SJCRH30 (cell line): ENCODE data around the gene SERPINA9. TPM values are rescaled to one million over a fixed set of nuclear protein-coding genes. Genes with fewer than 3 reads are reported as not detected.
"Not testable (repeated sequence)": the region's sequence is repeated elsewhere in the genome, so short reads cannot be mapped to it uniquely, and the experiment has no call there.

Source experiments
- DNase-seq, 2 experiments: peaks; one replicate each; pipeline ENCODE4 v3.0.0-alpha.2; 2015 to 2020
- H3K27ac ChIP-seq: fragments of 250-450 bp; sonication (Bioruptor Pico); 2 replicates; pipeline ENCODE4 v1.5.1; 2020; ENCODE audit warnings: mild to moderate bottlenecking, moderate library complexity
- H3K27me3 ChIP-seq: fragments of 250-450 bp; sonication (Bioruptor Pico); 2 replicates; pipeline ENCODE4 v1.5.1; 2020; ENCODE audit warnings: mild to moderate bottlenecking, moderate library complexity
- H3K36me3 ChIP-seq: fragments of 250-450 bp; sonication (Bioruptor Pico); 2 replicates; pipeline ENCODE4 v1.5.1; 2020; ENCODE audit warnings: mild to moderate bottlenecking, moderate library complexity
- H3K4me1 ChIP-seq: fragments of 250-450 bp; sonication (Bioruptor Pico); 2 replicates; pipeline ENCODE4 v1.5.1; 2020; ENCODE audit warnings: mild to moderate bottlenecking, moderate library complexity
- H3K4me3 ChIP-seq: fragments of 250-450 bp; sonication (Bioruptor Pico); 2 replicates; pipeline ENCODE4 v1.5.1; 2020; ENCODE audit warnings: mild to moderate bottlenecking, moderate library complexity
- H3K9me3 ChIP-seq: fragments of 250-450 bp; sonication (Bioruptor Pico); replicated peaks from 2 replicates; pipeline ENCODE4 v1.5.1; 2020; ENCODE audit warnings: mild to moderate bottlenecking, moderate library complexity
- total RNA-seq: library from RNA; depleted of rRNA; stranded (reverse); fragments of >200 nt; shearing (Covaris generic); gene quantifications from 2 replicates; pipeline ENCODE4 v1.2.3, GENCODE V29; 2014; rRNA removed

SERPINA9 gene
- total RNA-seq = not detected in 2 replicates

- H3K27ac ChIP-seq = no peak within 1 kb of the TSS
- no peak for DNase-seq
Measured at GRCh38 chr14:94476023-94476422, at the start of gene SERPINA9. Gene SERPINA9, minus strand, starts transcription at chr14:94476197. Its CDS starts 6,357 bp downstream, at chr14:94469840.

GRCh38 chr14:94524093-94524492 lies 48.1 kb upstream of the SERPINA9 start:
- H3K27ac ChIP-seq = no peak overlapping the region

More at GRCh38 chr14:94476023-94476422, at the start of gene SERPINA9:
- Histone ChIP-seq H3K4me3 (no peak within 1 kb of the TSS), H3K4me1 (no peaks in the 10 kb centered on the region), H3K36me3 (no peaks in the 10 kb centered on the region), H3K27me3 (no peaks in the 10 kb centered on the region), H3K9me3 (0 out of 2 replicates have a peak, but pooled peaks cover 8% of the 10 kb centered on the region)

DNA sequence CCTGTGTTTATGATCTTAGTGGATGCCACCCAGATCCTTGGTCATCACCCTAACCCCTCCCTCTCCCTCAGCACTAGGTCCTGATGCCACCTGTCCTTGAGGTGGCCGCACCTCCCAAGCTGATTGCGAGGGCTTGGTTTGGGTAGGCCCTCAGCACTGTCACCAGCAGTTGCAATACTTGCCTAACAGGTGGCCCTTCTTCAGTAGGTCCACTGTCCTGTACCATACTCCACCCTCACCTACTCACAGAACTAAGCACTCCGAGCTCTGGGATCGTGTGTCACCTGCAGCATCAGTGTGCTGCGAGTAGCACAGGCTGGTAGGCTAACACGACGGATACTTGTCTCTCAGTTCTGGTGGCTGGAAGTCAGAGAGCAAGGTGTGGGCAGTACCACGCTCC lies 47.3 kb upstream of the SERPINA9 start:
- no peaks in the 10 kb centered on the region for H3K36me3 ChIP-seq
- no peaks in the 10 kb centered on the region for H3K27me3 ChIP-seq
- no peaks in the 10 kb centered on the region for H3K4me1 ChIP-seq
- no peak overlapping the region for H3K27ac ChIP-seq
- H3K4me3 ChIP-seq = no peak overlapping the region
- no peaks in the 10 kb centered on the region for H3K9me3 ChIP-seq
- no peak for DNase-seq

More at GRCh38 chr14:94524093-94524492, 48.1 kb upstream of the SERPINA9 start:
- Histone ChIP-seq H3K4me3 (no peak overlapping the region), H3K27me3 (no peaks in the 10 kb centered on the region), H3K4me1 (no peaks in the 10 kb centered on the region), H3K36me3 (no peaks in the 10 kb centered on the region), H3K9me3 (no peaks in the 10 kb centered on the region)
- no peak for DNase-seq

DNA sequence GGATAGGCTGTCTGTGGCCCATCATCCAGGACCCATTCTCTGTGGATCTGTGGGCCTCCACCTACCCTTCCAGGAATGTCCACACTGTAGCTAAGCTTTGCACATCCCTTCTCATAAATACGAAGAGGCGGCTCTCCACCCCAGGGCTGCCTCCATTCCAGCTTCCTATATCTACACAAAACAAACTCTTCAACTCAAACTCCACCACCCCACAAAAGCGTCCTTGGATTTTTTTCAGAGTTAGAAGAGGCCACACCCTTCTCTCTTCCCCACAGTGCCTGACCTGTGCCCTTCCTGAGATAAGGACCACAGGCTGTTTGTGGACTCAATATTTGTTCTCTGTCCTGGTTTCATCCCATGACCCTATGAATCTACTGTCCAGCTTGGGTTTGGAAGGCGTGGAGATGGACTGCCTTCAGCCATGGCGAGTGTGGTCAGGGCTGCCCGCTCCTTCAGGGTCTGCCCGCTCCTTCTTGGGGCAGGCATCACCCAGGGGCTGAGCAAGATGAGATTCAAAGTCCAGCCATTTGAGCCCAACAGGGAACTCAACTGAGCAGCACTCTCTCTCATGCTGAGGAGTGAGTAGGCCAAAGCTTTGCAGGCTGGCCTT lies 46.2 kb upstream of the SERPINA9 start:
- DNase-seq = no peak
- Histone ChIP-seq H3K27me3 (no peaks in the 10 kb centered on the region), H3K27ac (no peak overlapping the region), H3K9me3 (no peaks in the 10 kb centered on the region), H3K4me1 (no peaks in the 10 kb centered on the region), H3K36me3 (no peaks in the 10 kb centered on the region), H3K4me3 (no peak overlapping the region)

GRCh38 chr14:94521375-94522114 lies 45.5 kb upstream of the SERPINA9 start:
- no peaks in the 10 kb centered on the region for H3K9me3 ChIP-seq
- H3K27me3 ChIP-seq = no peaks in the 10 kb centered on the region
- no peak overlapping the region for H3K27ac ChIP-seq
- no peak for DNase-seq
- no peaks in the 10 kb centered on the region for H3K36me3 ChIP-seq
- H3K4me1 ChIP-seq = no peaks in the 10 kb centered on the region
- no peak overlapping the region for H3K4me3 ChIP-seq

GRCh38 chr14:94517641-94518257 lies 41.8 kb upstream of the SERPINA9 start:
- no peak overlapping the region for H3K4me3 ChIP-seq
- H3K27me3 ChIP-seq = 0 out of 2 replicates have a peak, but pooled peaks cover 2% of the 10 kb centered on the region
- no peaks in the 10 kb centered on the region for H3K36me3 ChIP-seq
- H3K9me3 ChIP-seq = no peaks in the 10 kb centered on the region
- no peak overlapping the region for H3K27ac ChIP-seq
- no peak for DNase-seq
- no peaks in the 10 kb centered on the region for H3K4me1 ChIP-seq

DNA sequence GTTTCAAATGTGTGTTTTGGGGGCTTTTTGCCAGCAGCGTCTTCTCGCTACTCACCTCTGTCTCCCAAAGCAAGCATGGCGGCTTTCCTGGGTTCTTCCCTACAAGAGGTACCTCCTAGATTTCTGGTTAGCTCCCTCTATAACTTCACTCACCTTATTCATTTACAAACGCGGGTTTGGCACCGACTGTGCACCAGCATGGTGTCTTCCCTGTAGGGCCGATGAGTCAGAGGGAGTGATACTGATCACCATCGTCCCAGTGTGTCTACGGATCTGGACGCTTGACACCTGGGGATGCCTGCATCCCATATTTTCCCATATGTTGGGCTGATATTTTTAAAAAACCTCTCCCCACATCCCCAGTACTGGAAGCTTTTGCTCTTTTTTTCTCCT lies 41.2 kb upstream of the SERPINA9 start:
- Histone ChIP-seq H3K4me3 (no peak overlapping the region), H3K27me3 (0 out of 2 replicates have a peak, but pooled peaks cover 2% of the 10 kb centered on the region), H3K36me3 (no peaks in the 10 kb centered on the region), H3K4me1 (no peaks in the 10 kb centered on the region), H3K9me3 (no peaks in the 10 kb centered on the region), H3K27ac (no peak overlapping the region)
- no peak for DNase-seq

DNA sequence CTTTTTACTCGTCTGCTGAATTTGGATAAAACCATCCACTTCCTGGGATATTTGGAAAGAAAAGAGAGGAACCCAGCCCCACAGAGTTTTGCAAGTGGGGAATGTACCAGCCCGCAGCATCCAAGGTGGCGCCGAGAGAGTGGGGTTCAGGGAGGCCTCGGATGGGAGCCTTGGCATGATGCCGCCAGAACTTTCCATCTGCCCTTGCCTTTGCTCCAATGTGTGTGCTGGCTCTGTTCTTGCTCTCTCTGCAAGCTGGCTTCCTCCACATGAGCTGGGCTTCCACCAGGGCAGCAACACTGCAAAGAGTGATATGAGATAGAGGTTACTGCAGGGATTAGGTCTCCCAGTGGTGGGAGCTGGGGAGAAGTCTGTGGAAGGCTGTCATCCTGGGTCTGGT lies 39.9 kb upstream of the SERPINA9 start:
- Histone ChIP-seq H3K27ac (no peak overlapping the region), H3K36me3 (no peaks in the 10 kb centered on the region), H3K9me3 (no peaks in the 10 kb centered on the region), H3K27me3 (0 out of 2 replicates have a peak, but pooled peaks cover 2% of the 10 kb centered on the region), H3K4me3 (no peak overlapping the region), H3K4me1 (no peaks in the 10 kb centered on the region)
- DNase-seq = no peak

GRCh38 chr14:94515426-94515825 lies 39.4 kb upstream of the SERPINA9 start:
- H3K9me3 ChIP-seq = no peaks in the 10 kb centered on the region
- no peak overlapping the region for H3K27ac ChIP-seq
- DNase-seq = no peak
- H3K4me1 ChIP-seq = no peaks in the 10 kb centered on the region
- H3K4me3 ChIP-seq = no peak overlapping the region
- 0 out of 2 replicates have a peak, but pooled peaks cover 2% of the 10 kb centered on the region for H3K27me3 ChIP-seq
- no peaks in the 10 kb centered on the region for H3K36me3 ChIP-seq

- Histone ChIP-seq H3K9me3 (no peaks in the 10 kb centered on the region), H3K27me3 (0 out of 2 replicates have a peak, but pooled peaks cover 2% of the 10 kb centered on the region), H3K4me3 (no peak overlapping the region), H3K4me1 (no peaks in the 10 kb centered on the region), H3K27ac (no peak overlapping the region), H3K36me3 (no peaks in the 10 kb centered on the region)
- DNase-seq = no peak
Measured at GRCh38 chr14:94514351-94514750, 38.4 kb upstream of the SERPINA9 start.

DNA sequence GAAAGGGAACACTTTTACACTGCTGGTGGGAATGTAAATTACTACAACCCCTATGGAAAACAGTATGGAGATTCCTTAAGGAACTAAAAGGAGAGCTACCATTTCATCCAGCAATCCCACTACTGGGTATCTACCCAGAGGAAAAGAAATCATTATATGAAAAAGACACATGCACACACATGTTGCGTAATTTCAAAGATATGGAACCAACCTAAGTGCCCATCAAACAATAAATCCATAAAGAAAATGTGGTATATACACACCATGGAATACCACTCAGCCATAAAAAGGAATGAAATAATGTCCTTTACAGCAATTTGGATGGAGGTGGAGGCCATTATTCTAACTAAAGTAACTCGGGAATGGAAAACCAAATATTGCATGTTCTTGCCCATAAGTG lies 34.5 kb upstream of the SERPINA9 start:
- not testable (repeated sequence) for H3K4me3 ChIP-seq, H3K4me1 ChIP-seq, H3K9me3 ChIP-seq, H3K27ac ChIP-seq, H3K27me3 ChIP-seq, H3K36me3 ChIP-seq, DNase-seq

- Histone ChIP-seq H3K9me3 (no peaks in the 10 kb centered on the region), H3K4me3 (no peak within 1 kb of the TSS), H3K27ac (no peak within 1 kb of the TSS), H3K4me1 (no peaks in the 10 kb centered on the region), H3K36me3 (no peaks in the 10 kb centered on the region), H3K27me3 (no peaks in the 10 kb centered on the region)
- no peak for DNase-seq
Measured at GRCh38 chr14:94509356-94509755, 33.4 kb upstream of the SERPINA9 start, which contains the start of gene SERPINA12. Gene SERPINA12, minus strand, starts transcription at chr14:94509469. Its CDS starts 11,072 bp downstream, at chr14:94498397.

- H3K4me3 ChIP-seq = no peak overlapping the region
- DNase-seq = no peak
- no peaks in the 10 kb centered on the region for H3K27me3 ChIP-seq
- H3K9me3 ChIP-seq = no peaks in the 10 kb centered on the region
- H3K4me1 ChIP-seq = no peaks in the 10 kb centered on the region
- no peak overlapping the region for H3K27ac ChIP-seq
- H3K36me3 ChIP-seq = no peaks in the 10 kb centered on the region
Measured at GRCh38 chr14:94505641-94506040, 29.6 kb upstream of the SERPINA9 start.

DNA sequence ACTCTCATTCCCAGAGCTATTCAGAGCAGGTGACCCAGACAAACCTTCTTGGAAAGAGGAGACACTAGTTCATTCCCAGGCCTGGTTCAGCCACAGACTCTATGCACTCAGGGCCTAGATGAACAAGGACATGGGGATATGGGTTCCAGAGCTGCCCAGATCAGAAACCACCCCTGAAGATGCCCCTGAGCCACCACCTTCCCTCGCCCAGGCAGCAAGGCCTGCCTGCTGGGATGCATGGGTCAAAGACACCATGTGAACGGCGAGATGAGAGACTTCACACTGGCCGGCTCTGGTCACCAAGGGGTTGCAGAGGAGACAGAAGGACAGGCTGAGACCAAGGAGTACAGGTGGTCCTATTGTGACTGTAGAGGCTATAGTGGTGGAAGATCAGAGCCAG lies 29.2 kb upstream of the SERPINA9 start:
- Histone ChIP-seq H3K4me1 (no peaks in the 10 kb centered on the region), H3K27me3 (no peaks in the 10 kb centered on the region), H3K9me3 (no peaks in the 10 kb centered on the region), H3K36me3 (no peaks in the 10 kb centered on the region), H3K4me3 (no peak overlapping the region), H3K27ac (no peak overlapping the region)
- DNase-seq = no peak
